Ovary (tissue), 3 donors: Measurements from ENCODE around the gene ZNF777.

Source experiments
- CTCF ChIP-seq, 3 donors: fragments of 450-650 bp in 2 of 3; fragments of 200-600 bp in 1 of 3; IDR thresholded peaks; one replicate each; pipeline versions ENCODE4 v1.5.1 to v1.8.0; 2016 to 2022; ENCODE audit warnings: antibody characterized with exemption in 3 of 3, mild to moderate bottlenecking in 1 of 3
- POLR2A ChIP-seq: fragments of 450-650 bp; IDR thresholded peaks from one replicate; pipeline ENCODE4 v1.6.1; 2017; ENCODE audit warnings: antibody characterized with exemption, mild to moderate bottlenecking, moderate library complexity
- donor health status: DM: no; HTN: no; CAD: no.

DNA sequence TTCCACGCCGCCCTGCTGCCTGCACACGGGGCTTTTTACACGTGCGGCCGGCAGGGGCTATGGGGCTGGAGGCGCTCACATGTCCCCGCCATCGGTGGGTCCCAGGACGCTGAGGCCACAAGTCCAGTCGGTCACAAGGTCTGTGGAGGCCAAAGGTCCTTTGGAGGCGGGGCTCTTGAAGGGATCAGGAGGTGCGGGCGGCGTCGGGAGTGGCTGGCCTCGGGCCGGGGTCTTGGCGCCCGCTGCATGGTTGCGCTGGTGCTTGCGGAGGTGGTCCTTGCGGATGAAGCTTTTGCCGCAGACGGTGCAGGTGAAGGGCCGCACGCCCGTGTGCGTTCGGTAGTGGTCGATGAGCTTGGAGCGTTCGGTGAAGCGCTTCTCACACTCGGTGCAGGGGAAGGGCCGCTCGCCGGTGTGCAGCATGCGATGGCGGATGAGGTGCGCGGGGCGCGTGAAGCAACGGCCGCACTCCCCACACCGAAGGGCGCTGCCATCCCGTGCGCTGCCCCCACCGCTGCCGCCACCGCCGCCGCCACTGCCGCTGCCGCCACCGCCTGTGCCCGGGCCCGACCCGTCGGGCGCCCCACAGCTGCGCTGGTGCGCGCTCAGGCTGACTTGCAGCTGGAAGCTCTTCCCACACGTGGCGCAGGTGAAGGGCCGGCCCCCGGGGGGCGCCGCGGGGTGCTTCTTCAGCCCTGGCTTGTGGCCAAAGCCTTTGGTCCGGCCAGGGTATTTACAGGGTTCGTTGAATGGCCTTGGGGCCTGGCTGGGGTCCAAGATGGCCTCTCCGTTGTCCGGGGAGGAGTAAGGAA is 13.7 kb upstream of the ZNF777 start:
- TF ChIP-seq POLR2A: no peak
- no peak for TF ChIP-seq CTCF (IDR thresholded peaks at IDR 0.05)
